Measurements from ENCODE around the gene SLC35E1. TPM values are rescaled to one million over a fixed set of nuclear protein-coding genes. Genes with fewer than 3 reads are reported as not detected.

Gene SLC35E1
- total RNA-seq, 3 donors from 2014 or later = 33.0 to 44.9 (median 39.2) TPM

GRCh38 chr19:16594131-16594586 lies 21.9 kb upstream of the SLC35E1 start:
- DNase-seq (ENCODE audit: low spot score in 2 of 2) = no peak
- Histone ChIP-seq H3K4me1 (peaks cover 0 to 9% of the 10 kb centered on the region in 2 donors), H3K9me3 (no peaks in the 10 kb centered on the region), H3K27ac (no peak overlapping the region), H3K36me3 (no peaks in the 10 kb centered on the region), H3K4me3 (no peak overlapping the region), H3K27me3 (no peaks in the 10 kb centered on the region)
- intact Hi-C loops (cut with DNase I; ENCODE audit: low total_unique reads) = no loop called here
- TF ChIP-seq POLR2AphosphoS5 (IDR thresholded peaks at IDR 0.05) (no peak), POLR2A (IDR thresholded peaks at IDR 0.05) (no peak), CTCF (IDR thresholded peaks at IDR 0.05) (no peak)

GRCh38 chr19:16593181-16593580 lies 21.0 kb upstream of the SLC35E1 start:
- H3K4me1 ChIP-seq = peaks cover 0 to 17% of the 10 kb centered on the region in 2 donors
- no peak for DNase-seq (ENCODE audit: low spot score in 2 of 2)
- TF ChIP-seq POLR2A (IDR thresholded peaks at IDR 0.05) (no peak), POLR2AphosphoS5 (IDR thresholded peaks at IDR 0.05) (no peak), CTCF (IDR thresholded peaks at IDR 0.05) (no peak)
- no peak overlapping the region for H3K27ac ChIP-seq
- no peaks in the 10 kb centered on the region for H3K9me3 ChIP-seq
- H3K27me3 ChIP-seq = no peaks in the 10 kb centered on the region
- no peaks in the 10 kb centered on the region for H3K36me3 ChIP-seq
- H3K4me3 ChIP-seq = no peak overlapping the region
- intact Hi-C loops (cut with DNase I; ENCODE audit: low total_unique reads) = no loop called here

- no peak for TF ChIP-seq CTCF (IDR thresholded peaks at IDR 0.05)
- TF ChIP-seq POLR2A (IDR thresholded peaks at IDR 0.05) = no peak
- H3K4me1 ChIP-seq = peaks cover 9 to 29% of the 10 kb centered on the region in 2 donors
- no peak overlapping the region for H3K4me3 ChIP-seq
- H3K36me3 ChIP-seq = no peaks in the 10 kb centered on the region
- intact Hi-C loops (cut with DNase I; ENCODE audit: low total_unique reads) = no loop called here
- DNase-seq (ENCODE audit: low spot score in 2 of 2) = no peak
- no peaks in the 10 kb centered on the region for H3K9me3 ChIP-seq
- no peaks in the 10 kb centered on the region for H3K27me3 ChIP-seq
- H3K27ac ChIP-seq = no peak overlapping the region
Measured at GRCh38 chr19:16591803-16592556, 19.8 kb upstream of the SLC35E1 start.

- Histone ChIP-seq H3K27me3 (no peaks in the 10 kb centered on the region), H3K36me3 (no peaks in the 10 kb centered on the region), H3K4me3 (no peak overlapping the region), H3K27ac (no peak overlapping the region), H3K4me1 (peaks cover 9 to 36% of the 10 kb centered on the region in 2 donors), H3K9me3 (no peaks in the 10 kb centered on the region)
- DNase-seq (ENCODE audit: low spot score in 2 of 2) = no peak
- TF ChIP-seq POLR2A (IDR thresholded peaks at IDR 0.05) (no peak), CTCF (IDR thresholded peaks at IDR 0.05) (no peak), POLR2AphosphoS5 (IDR thresholded peaks at IDR 0.05) (no peak)
- intact Hi-C loops (cut with DNase I; ENCODE audit: low total_unique reads) = no loop called here
Measured at GRCh38 chr19:16590876-16591802, 18.9 kb upstream of the SLC35E1 start.

- Histone ChIP-seq H3K4me3 (no peak overlapping the region), H3K9me3 (no peaks in the 10 kb centered on the region), H3K36me3 (no peaks in the 10 kb centered on the region), H3K27ac (no peak overlapping the region), H3K4me1 (peaks cover 13 to 36% of the 10 kb centered on the region in 2 donors), H3K27me3 (no peaks in the 10 kb centered on the region)
- intact Hi-C loops (cut with DNase I; ENCODE audit: low total_unique reads) = no loop called here
- TF ChIP-seq POLR2AphosphoS5 (IDR thresholded peaks at IDR 0.05) = no peak
- no peak for TF ChIP-seq POLR2A (IDR thresholded peaks at IDR 0.05)
- TF ChIP-seq CTCF (IDR thresholded peaks at IDR 0.05) = no peak
- no peak for DNase-seq (ENCODE audit: low spot score in 2 of 2)
Measured at GRCh38 chr19:16589917-16590316, 17.7 kb upstream of the SLC35E1 start.

All from breast epithelium (tissue), 4 donors.